GM06990 (cell line): ENCODE results near the gene CASP6.

ENCODE experiments used
- DNase-seq: peaks from one replicate; pipeline ENCODE4 v3.0.0-alpha.2; 2011; ENCODE audit not compliant: insufficient read length; ENCODE audit errors: extremely low read depth
- H3K27me3 ChIP-seq: replicated peaks from 2 replicates; pipeline ENCODE4 v1.6.0; 2011; ENCODE audit warnings: low read length; ENCODE audit not compliant: control insufficient read depth, insufficient read depth
- H3K36me3 ChIP-seq: 2 replicates; pipeline ENCODE4 v1.5.1; 2011; ENCODE audit warnings: low read length; ENCODE audit not compliant: control insufficient read depth, insufficient read depth
- H3K4me3 ChIP-seq: replicated peaks from 2 replicates; pipeline ENCODE4 v1.5.1; 2011; ENCODE audit warnings: low read depth, mild to moderate bottlenecking, control low read depth, low read length
- TF ChIP-seq, protein P1 (sequence below): IDR thresholded peaks from 2 replicates; pipeline ENCODE4 v1.5.1; 2011; ENCODE audit warnings: low read length, control low read depth, mild to moderate bottlenecking, inconsistent platforms; ENCODE audit not compliant: insufficient read depth, poor library complexity, severe bottlenecking

Gene CASP6

GRCh38 chr4:109648997-109649575, 54.2 kb downstream of the CASP6 start:
- no peak for DNase-seq
- H3K36me3 ChIP-seq, result no peaks in the 10 kb centered on the region
- H3K27me3 ChIP-seq, result no peaks in the 10 kb centered on the region
- H3K4me3 ChIP-seq, result no peak overlapping the region
- TF ChIP-seq, protein P1, sequence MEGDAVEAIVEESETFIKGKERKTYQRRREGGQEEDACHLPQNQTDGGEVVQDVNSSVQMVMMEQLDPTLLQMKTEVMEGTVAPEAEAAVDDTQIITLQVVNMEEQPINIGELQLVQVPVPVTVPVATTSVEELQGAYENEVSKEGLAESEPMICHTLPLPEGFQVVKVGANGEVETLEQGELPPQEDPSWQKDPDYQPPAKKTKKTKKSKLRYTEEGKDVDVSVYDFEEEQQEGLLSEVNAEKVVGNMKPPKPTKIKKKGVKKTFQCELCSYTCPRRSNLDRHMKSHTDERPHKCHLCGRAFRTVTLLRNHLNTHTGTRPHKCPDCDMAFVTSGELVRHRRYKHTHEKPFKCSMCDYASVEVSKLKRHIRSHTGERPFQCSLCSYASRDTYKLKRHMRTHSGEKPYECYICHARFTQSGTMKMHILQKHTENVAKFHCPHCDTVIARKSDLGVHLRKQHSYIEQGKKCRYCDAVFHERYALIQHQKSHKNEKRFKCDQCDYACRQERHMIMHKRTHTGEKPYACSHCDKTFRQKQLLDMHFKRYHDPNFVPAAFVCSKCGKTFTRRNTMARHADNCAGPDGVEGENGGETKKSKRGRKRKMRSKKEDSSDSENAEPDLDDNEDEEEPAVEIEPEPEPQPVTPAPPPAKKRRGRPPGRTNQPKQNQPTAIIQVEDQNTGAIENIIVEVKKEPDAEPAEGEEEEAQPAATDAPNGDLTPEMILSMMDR, result no peak

- no peak overlapping the region for H3K4me3 ChIP-seq
- TF ChIP-seq, protein P1, result no peak
- no peaks in the 10 kb centered on the region for H3K36me3 ChIP-seq
- no peaks in the 10 kb centered on the region for H3K27me3 ChIP-seq
- peak; percentile 53 for DNase-seq
Observed at GRCh38 chr4:109648266-109648996, 54.8 kb downstream of the CASP6 start.

DNA sequence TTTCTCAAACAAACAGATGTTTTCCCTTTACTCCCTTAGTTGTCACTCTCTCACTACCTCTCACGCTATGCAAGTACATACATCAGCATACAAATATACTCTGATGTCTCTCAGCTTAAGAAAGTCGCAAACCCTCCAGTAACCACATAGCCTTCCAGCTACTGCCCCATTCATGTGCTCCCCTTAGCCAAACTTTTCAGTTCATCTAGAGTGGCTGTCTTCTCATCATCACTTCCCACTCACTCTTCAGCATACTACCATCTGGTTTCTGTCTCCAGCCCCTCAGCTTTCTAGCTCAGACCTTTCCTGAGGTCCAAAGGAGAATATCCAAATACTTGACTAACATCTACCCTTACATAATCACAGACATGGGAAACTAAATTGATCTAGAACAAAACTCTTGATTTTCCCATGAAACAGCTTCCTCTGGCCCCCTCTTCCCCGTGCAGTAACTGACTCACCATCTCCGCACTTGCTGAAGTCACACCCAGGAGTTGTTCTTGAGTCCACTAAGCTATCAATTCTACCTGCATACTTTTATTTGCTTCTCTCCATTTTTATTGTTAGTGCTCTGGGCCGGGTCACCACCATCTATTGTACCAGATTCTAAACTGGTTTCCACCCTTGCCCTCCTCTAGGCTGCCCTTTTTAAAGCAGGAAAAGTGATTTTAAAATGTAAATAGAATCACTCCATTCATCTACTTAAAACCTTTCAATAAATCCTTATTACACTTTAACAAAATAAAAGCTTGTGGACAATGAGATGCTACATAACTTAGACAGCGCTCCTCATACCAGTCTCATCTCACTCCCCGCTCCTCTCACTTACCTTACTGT, 57.2 kb downstream of the CASP6 start:
- H3K4me3 ChIP-seq, result no peak overlapping the region
- no peaks in the 10 kb centered on the region for H3K36me3 ChIP-seq
- TF ChIP-seq, protein P1, result no peak
- no peaks in the 10 kb centered on the region for H3K27me3 ChIP-seq
- no peak for DNase-seq

GRCh38 chr4:109640644-109641043, 62.6 kb downstream of the CASP6 start:
- H3K27me3 ChIP-seq, result no peaks in the 10 kb centered on the region
- DNase-seq, result no peak
- no peaks in the 10 kb centered on the region for H3K36me3 ChIP-seq
- TF ChIP-seq, protein P1, result no peak
- no peak overlapping the region for H3K4me3 ChIP-seq
